OCI-LY1 (cell line): ENCODE results near the gene TMED10.

Experiments
- H2AFZ ChIP-seq: fragments of 200-600 bp; sonication (generic), shearing (Covaris generic); 2 replicates; pipeline ENCODE4 v1.6.0; 2014; ENCODE audit warnings: antibody characterized with exemption, mild to moderate bottlenecking, low read length
- H3F3A ChIP-seq: fragments of 200-600 bp; sonication (generic), shearing (Covaris generic); 2 replicates; pipeline ENCODE4 v1.6.0; 2014; ENCODE audit warnings: mild to moderate bottlenecking, antibody characterized with exemption, low read length, moderate library complexity; ENCODE audit not compliant: insufficient read depth
- H3K27ac ChIP-seq: fragments of 200-600 bp; sonication (generic); 2 replicates; pipeline ENCODE4 v1.5.1; 2014; ENCODE audit warnings: low read length, mixed run types, mild to moderate bottlenecking, low read depth; ENCODE audit not compliant: poor library complexity, severe bottlenecking
- H3K27me3 ChIP-seq: fragments of 200-600 bp; sonication (generic); 2 replicates; pipeline ENCODE4 v1.6.0; 2014; ENCODE audit warnings: antibody characterized with exemption, mild to moderate bottlenecking, low read length, moderate library complexity; ENCODE audit not compliant: insufficient read depth
- H3K36me3 ChIP-seq: fragments of 200-600 bp; sonication (generic); 2 replicates; pipeline ENCODE4 v1.6.1; 2014; ENCODE audit warnings: mild to moderate bottlenecking, antibody characterized with exemption, low read length, moderate library complexity, mixed read lengths; ENCODE audit not compliant: insufficient read depth
- H3K4me1 ChIP-seq: fragments of 200-600 bp; sonication (generic); 2 replicates; pipeline ENCODE4 v1.5.1; 2014; ENCODE audit warnings: mild to moderate bottlenecking, low read length, moderate library complexity; ENCODE audit not compliant: insufficient read depth, severe bottlenecking
- H3K4me2 ChIP-seq: fragments of 200-600 bp; sonication (generic), shearing (Covaris generic); 2 replicates; pipeline ENCODE4 v1.6.1; 2014; ENCODE audit warnings: low read length
- H3K4me3 ChIP-seq: fragments of 200-600 bp; sonication (generic); 2 replicates; pipeline ENCODE4 v1.5.1; 2014; ENCODE audit warnings: low read length, low read depth, mild to moderate bottlenecking, mixed read lengths; ENCODE audit not compliant: poor library complexity, severe bottlenecking
- H3K79me2 ChIP-seq: fragments of 200-600 bp; shearing (Covaris generic); 2 replicates; pipeline ENCODE4 v1.6.1; 2016; ENCODE audit warnings: mixed run types, low read length, mixed read lengths; ENCODE audit not compliant: insufficient read depth
- H3K9ac ChIP-seq: fragments of 200-600 bp; sonication (generic), shearing (Covaris generic); 2 replicates; pipeline ENCODE4 v1.6.1; 2014; ENCODE audit warnings: mild to moderate bottlenecking, low read length, mixed read lengths
- H3K9me2 ChIP-seq: fragments of 200-600 bp; sonication (generic), shearing (Covaris generic); 2 replicates; pipeline ENCODE4 v1.6.1; 2014; ENCODE audit warnings: low read depth, mild to moderate bottlenecking, low read length, mixed read lengths
- H3K9me3 ChIP-seq: fragments of 200-600 bp; shearing (Covaris generic); 2 replicates; pipeline ENCODE4 v1.6.1; 2014; ENCODE audit warnings: low read length, mixed read lengths
- H4K20me1 ChIP-seq: fragments of 200-600 bp; sonication (generic), shearing (Covaris generic); 2 replicates; pipeline ENCODE4 v1.6.0; 2016; ENCODE audit warnings: mild to moderate bottlenecking, low read length; ENCODE audit not compliant: insufficient read depth
- CTCF ChIP-seq: fragments of 200-600 bp; sonication (generic), shearing (Covaris generic); IDR thresholded peaks from 2 replicates; pipeline ENCODE4 v1.5.1; 2017; ENCODE audit warnings: mild to moderate bottlenecking, antibody characterized with exemption, low read length, moderate library complexity, mixed read lengths
- EZH2 ChIP-seq: fragments of 200-600 bp; sonication (generic), shearing (Covaris generic); IDR thresholded peaks from 2 replicates; pipeline ENCODE4 v1.8.0; 2017; ENCODE audit warnings: borderline replicate concordance, mixed run types, mild to moderate bottlenecking, antibody characterized with exemption, low read length, moderate library complexity, mixed read lengths

The TMED10 gene

GRCh38 chr14:75147423-75148071, 28.9 kb downstream of the TMED10 start:
- Histone ChIP-seq H3K9me2 (no peaks in the 10 kb centered on the region), H3K4me3 (no peak overlapping the region), H3K4me1 (no peaks in the 10 kb centered on the region), H2AFZ (no peak overlapping the region), H3F3A (no peaks in the 10 kb centered on the region), H3K9ac (no peak overlapping the region), H4K20me1 (no peaks in the 10 kb centered on the region), H3K27me3 (no peaks in the 10 kb centered on the region), H3K36me3 (peaks cover 44% of the 10 kb centered on the region; the same call in 1 of the 2 replicates), H3K4me2 (no peak overlapping the region), H3K27ac (no peak overlapping the region), H3K9me3 (no peaks in the 10 kb centered on the region), H3K79me2 (no peaks in the 10 kb centered on the region)
- TF ChIP-seq CTCF = no peak
- no peak for TF ChIP-seq EZH2

GRCh38 chr14:75144944-75145343, 31.5 kb downstream of the TMED10 start:
- no peaks in the 10 kb centered on the region for H3K9me2 ChIP-seq
- H3K79me2 ChIP-seq = no peaks in the 10 kb centered on the region

GRCh38 chr14:75143761-75144527, 32.5 kb downstream of the TMED10 start:
- H3K36me3 ChIP-seq = peaks cover 28% of the 10 kb centered on the region
- H3K27ac ChIP-seq = no peak overlapping the region
- no peaks in the 10 kb centered on the region for H3F3A ChIP-seq
- H3K79me2 ChIP-seq = 0 out of 2 replicates have a peak, but pooled peaks cover 4% of the 10 kb centered on the region
- TF ChIP-seq EZH2 = no peak
- no peak for TF ChIP-seq CTCF
- no peaks in the 10 kb centered on the region for H3K27me3 ChIP-seq
- H3K4me1 ChIP-seq = peaks cover 5% of the 10 kb centered on the region
- H4K20me1 ChIP-seq = no peaks in the 10 kb centered on the region
- no peaks in the 10 kb centered on the region for H3K9me2 ChIP-seq
- no peaks in the 10 kb centered on the region for H3K9me3 ChIP-seq
- H3K4me3 ChIP-seq = no peak overlapping the region
- H2AFZ ChIP-seq = no peak overlapping the region
- H3K9ac ChIP-seq = no peak overlapping the region
- no peak overlapping the region for H3K4me2 ChIP-seq

More at GRCh38 chr14:75144944-75145343, 31.5 kb downstream of the TMED10 start:
- Histone ChIP-seq H3K9me3 (no peaks in the 10 kb centered on the region), H3K27ac (no peak overlapping the region), H3K9ac (no peak overlapping the region), H3K27me3 (no peaks in the 10 kb centered on the region), H3K4me2 (no peak overlapping the region), H3K4me3 (no peak overlapping the region), H3K36me3 (peaks cover 35% of the 10 kb centered on the region; the same call in 1 of the 2 replicates), H3K4me1 (no peaks in the 10 kb centered on the region), H2AFZ (no peak overlapping the region), H3F3A (no peaks in the 10 kb centered on the region), H4K20me1 (no peaks in the 10 kb centered on the region)
- TF ChIP-seq CTCF = no peak
- no peak for TF ChIP-seq EZH2
